KMS-11 (cell line): ENCODE results near the gene FAM163B.

Experiments
- H2AFZ ChIP-seq: fragments of 200-600 bp; sonication (generic); 2 replicates; pipeline ENCODE4 v1.6.1; 2016; ENCODE audit warnings: antibody characterized with exemption, mixed run types, low read depth
- H3K27ac ChIP-seq: fragments of 200-600 bp; sonication (generic); 2 replicates; pipeline ENCODE4 v1.6.1; 2016; ENCODE audit warnings: mild to moderate bottlenecking, mixed run types
- H3K27me3 ChIP-seq: fragments of 200-600 bp; sonication (generic); 2 replicates; pipeline ENCODE4 v1.6.1; 2017; ENCODE audit warnings: mild to moderate bottlenecking, low read depth, mixed run types, moderate library complexity; ENCODE audit not compliant: insufficient read depth
- H3K36me3 ChIP-seq: fragments of 200-600 bp; sonication (generic); 2 replicates; pipeline ENCODE4 v1.6.1; 2017; ENCODE audit warnings: mild to moderate bottlenecking, mixed run types; ENCODE audit not compliant: insufficient read depth
- H3K4me1 ChIP-seq: fragments of 200-600 bp; sonication (generic); 2 replicates; pipeline ENCODE4 v1.6.1; 2016; ENCODE audit warnings: mild to moderate bottlenecking, low read depth, mixed run types; ENCODE audit not compliant: poor library complexity, severe bottlenecking
- H3K4me2 ChIP-seq: fragments of 200-600 bp; sonication (generic); 2 replicates; pipeline ENCODE4 v1.7.0; 2016; ENCODE audit warnings: mild to moderate bottlenecking, mixed run types
- H3K4me3 ChIP-seq: fragments of 200-600 bp; sonication (generic); IDR thresholded peaks from 2 replicates; pipeline ENCODE4 v1.6.1; 2017; ENCODE audit warnings: low read depth, low read length, mixed read lengths; ENCODE audit not compliant: insufficient read depth
- H3K79me2 ChIP-seq: fragments of 200-600 bp; sonication (generic); 2 replicates; pipeline ENCODE4 v1.6.1; 2016; ENCODE audit warnings: low read depth, mixed run types; ENCODE audit not compliant: insufficient read depth
- H3K9ac ChIP-seq: fragments of 200-600 bp; sonication (generic); 2 replicates; pipeline ENCODE4 v1.6.1; 2016; ENCODE audit warnings: mild to moderate bottlenecking, mixed run types
- H4K20me1 ChIP-seq: fragments of 200-600 bp; sonication (generic); 2 replicates; pipeline ENCODE4 v1.6.1; 2016; ENCODE audit warnings: mild to moderate bottlenecking, mixed run types; ENCODE audit not compliant: insufficient read depth
- CTCF ChIP-seq: fragments of 200-600 bp; sonication (generic); conservative IDR thresholded peaks from 2 replicates; pipeline ENCODE4 v1.6.1; 2017; ENCODE audit warnings: low read depth, mild to moderate bottlenecking, antibody characterized with exemption, low read length, moderate library complexity, mixed read lengths

Gene FAM163B

GRCh38 chr9:133528001-133528875, 81.0 kb downstream of the FAM163B start:
- no peaks in the 10 kb centered on the region for H3K36me3 ChIP-seq
- no peaks in the 10 kb centered on the region for H3K79me2 ChIP-seq
- H3K4me2 ChIP-seq: no peak overlapping the region
- no peaks in the 10 kb centered on the region for H4K20me1 ChIP-seq
- H3K27me3 ChIP-seq: peaks cover 93% of the 10 kb centered on the region
- no peak overlapping the region for H3K4me3 ChIP-seq
- no peaks in the 10 kb centered on the region for H3K4me1 ChIP-seq
- no peak for TF ChIP-seq CTCF
- H3K9ac ChIP-seq: no peak overlapping the region
- H2AFZ ChIP-seq: no peak overlapping the region
- H3K27ac ChIP-seq: no peak overlapping the region

DNA sequence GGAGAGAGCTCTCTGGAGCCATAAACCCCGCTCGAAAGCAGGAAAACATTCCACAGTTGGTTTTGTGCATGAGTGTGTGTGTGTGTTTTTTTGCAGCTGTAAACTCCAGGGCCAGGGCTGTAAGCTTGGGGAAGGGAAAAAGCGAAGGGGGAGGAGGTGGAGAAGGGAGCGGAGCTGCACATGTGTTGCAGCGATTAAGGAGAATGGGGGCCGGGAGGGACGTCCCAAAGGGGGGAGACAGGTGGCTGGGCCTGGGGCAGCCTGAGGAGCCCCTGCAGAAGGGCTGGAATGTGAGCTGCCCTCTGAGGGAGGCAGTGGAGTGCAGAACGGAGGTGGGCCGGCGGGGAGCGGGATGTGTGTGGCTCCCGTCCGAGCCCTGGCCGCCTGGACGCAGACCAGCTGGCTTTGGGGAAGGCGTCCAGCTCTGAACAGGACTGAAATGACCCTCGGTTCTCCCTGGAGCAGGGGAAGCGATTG, 81.7 kb downstream of the FAM163B start:
- H3K4me2 ChIP-seq: no peak overlapping the region
- H3K79me2 ChIP-seq: no peaks in the 10 kb centered on the region
- no peak overlapping the region for H3K4me3 ChIP-seq
- H3K27ac ChIP-seq: no peak overlapping the region
- H4K20me1 ChIP-seq: no peaks in the 10 kb centered on the region
- no peak overlapping the region for H2AFZ ChIP-seq
- peaks cover 94% of the 10 kb centered on the region for H3K27me3 ChIP-seq
- H3K36me3 ChIP-seq: no peaks in the 10 kb centered on the region
- no peaks in the 10 kb centered on the region for H3K4me1 ChIP-seq
- no peak overlapping the region for H3K9ac ChIP-seq
- TF ChIP-seq CTCF: no peak
